ENCODE results near the gene PDZD8.
"Not testable (repeated sequence)": the region's sequence is repeated elsewhere in the genome, so short reads cannot be mapped to it uniquely, and the experiment has no call there.

The PDZD8 gene

DNA sequence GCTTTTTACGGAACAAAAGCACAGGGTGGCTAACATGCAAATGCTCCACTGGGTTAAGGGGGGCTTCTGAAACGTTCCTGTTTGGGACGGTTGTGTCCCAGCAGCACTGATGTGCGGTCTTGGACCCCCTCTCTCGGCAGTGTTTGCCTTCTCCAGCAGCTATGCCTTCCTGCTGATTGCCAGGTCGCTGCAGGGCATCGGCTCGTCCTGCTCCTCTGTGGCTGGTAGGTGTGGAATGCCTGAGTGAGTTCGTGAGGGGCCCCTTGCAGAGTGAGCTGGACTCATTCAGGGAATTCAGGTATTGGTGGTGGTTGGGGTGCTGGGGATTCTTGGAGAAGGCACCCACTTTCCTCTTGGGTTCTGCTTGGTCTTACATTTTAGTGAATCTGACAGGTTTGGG lies 121.3 kb downstream of the PDZD8 start:
- no peak for DNase-seq

DNA sequence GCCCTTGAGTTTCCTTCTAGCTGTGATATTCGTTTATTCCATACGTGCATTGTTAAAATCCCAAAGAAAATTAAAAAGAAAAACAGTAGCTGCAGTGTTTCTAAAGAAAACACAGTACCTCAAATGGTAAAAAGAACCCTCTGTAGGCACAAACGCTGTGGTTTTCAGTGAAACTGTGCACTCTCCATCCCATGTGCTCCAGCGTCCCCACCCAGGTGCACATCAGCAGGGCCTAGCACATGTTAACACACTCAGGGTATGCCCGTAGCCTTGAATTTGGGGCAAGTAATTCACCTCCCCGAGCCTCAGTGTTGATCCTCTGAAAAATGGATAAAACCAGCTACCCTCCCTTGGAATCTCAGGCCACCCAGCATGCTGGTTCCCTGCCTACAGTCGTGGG lies 124.8 kb downstream of the PDZD8 start:
- no peak for DNase-seq

DNA sequence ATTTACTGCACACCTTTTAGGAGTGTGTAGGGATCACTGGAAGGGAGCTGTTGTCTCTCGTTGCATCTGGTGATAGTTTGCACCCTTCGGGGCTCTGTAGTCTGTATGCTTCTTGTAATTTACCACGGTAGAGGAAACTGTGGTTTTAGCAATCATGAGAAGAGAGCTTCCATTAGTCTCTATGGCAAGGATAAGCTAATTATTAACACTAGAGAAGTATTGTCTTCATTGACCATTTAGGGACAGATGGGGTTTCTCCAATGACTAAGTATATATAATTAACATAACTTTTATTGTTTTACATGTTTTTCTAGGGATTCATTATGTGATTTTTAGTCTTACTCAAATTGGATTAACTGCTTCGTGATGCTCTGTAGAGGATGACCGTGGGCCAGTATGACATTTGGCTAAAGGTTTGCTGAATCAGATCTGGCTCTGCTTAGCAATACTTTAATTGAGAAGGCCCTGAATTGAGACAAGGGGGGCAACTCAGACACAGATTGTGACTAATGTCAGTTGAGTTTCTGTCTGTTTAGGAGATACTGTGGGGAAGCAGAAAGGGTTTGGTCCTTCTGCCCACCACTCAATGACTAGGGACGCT lies 125.6 kb downstream of the PDZD8 start:
- no peak for DNase-seq

DNA sequence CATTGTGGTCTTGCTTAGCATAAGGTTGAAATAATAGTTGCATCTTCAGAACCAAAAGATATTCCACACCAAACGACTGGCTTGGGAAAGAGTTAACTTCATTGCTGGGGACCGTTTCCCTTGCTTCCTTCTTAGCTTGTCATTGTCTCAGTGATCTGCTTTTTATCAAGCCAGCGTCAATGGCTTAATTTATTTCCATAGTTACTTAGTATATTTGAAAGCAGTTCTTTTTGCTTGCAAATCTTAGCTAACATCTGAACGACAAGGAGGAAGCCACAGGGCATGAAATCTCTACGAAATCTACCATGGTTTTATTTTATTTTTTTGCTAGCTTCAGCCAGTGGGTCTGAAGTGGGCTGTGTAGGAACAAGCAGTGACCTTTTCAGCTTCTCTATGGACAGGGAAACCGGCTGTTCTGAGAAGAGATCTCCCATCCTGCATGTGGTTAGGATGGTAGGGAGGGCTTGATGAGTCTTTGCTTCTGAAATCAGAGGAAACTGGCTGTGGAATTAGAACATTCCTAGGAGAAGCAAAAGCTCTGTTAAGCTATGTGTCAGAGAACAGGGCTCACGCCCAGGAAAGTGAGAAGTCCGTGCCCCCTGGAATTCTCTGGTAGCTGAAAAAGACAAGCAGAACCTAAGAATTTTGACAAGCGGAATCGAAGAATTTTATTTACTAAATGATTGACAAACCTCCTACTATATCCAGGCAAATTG lies 126.3 kb downstream of the PDZD8 start:
- DNase-seq = no peak

DNA sequence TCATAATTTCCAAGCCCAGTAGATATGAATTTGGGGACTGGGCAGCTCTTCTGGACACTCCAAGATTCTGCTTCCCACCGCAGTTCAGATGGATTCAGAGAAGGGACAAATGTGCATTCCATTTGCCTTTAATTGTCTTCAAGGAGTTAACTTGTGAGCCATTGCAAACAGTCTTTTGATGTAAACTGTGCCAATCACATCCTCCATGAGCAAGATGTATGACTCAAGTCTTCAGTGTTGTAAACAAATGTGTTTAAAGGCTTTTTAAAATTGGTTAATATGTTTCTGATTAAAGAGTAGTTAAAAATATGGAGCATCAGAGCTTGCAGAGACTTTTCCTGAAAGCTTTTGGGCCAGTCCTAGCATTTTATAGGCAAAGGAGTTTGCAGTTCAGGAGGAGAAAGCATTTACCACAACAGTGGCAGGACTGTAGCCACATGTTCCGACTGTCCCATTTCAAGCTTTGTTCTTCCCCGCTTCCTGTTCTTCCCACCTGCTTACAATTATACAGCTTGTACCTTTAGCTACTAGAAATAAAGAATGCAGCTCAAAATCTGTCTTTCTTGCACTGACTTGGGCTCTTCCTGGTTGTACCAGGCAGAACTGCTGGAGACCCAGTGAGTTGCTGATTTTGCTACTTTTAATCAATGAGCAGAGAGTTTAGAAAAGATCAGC lies 128.1 kb downstream of the PDZD8 start:
- DNase-seq = no peak

DNA sequence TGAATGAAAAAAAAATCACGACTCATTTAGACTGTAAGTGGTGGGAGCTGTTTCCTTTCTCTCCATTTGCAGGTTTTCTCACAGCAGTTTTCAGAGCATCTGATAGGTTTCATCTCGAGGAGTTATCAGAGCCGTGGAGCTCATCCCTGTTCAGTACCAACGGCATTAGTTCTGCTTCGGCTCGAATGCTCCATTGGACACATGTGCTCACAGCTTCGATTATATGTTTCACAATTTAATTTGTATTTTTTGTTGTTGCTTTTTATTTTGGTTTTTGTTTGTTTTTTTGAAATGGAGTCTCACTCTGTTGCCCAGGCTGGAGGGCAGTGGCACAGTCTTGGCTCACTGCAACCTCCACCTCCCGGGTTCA lies 132.8 kb downstream of the PDZD8 start:
- DNase-seq = no peak

DNA sequence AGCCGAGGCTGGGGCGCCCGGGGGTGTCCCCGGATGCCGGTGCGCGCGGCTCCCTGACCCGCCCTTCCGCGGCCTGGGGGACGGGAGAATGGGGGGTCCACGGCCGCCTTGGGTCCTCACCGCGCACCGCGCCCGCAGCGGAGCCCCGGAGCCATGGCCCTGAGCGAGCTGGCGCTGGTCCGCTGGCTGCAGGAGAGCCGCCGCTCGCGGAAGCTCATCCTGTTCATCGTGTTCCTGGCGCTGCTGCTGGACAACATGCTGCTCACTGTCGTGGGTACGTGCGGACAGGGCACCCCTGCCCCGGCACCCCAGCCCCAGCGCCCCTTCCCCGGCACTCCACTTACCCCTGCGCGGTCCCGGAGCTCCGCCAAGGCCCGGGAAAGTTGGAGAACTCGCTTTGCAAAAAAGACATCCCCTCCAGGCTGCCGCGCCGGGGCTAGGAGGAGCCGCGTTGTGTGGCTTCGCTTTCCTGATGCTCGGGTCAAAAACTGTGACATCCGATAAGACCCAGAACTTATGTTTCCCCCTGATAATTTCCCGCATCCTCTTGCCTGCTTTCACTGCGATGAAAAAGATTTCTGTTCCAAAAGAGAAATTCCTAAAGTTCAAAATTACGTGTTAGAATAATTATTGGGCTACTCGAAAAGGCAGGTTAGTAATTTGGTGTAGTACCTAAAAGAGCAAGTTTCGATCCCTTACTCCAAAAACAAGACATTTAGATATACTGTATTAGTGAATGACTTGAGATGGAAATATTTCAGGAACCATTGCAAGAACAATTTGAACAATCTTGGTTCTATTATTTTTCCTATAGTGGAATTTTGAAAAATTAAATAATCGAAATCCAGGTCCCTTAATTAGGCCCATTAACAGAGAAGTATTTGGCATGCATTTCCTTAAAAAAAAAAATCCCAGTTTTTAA lies 133.4 kb downstream of the PDZD8 start:
- DNase-seq = no peak

DNA sequence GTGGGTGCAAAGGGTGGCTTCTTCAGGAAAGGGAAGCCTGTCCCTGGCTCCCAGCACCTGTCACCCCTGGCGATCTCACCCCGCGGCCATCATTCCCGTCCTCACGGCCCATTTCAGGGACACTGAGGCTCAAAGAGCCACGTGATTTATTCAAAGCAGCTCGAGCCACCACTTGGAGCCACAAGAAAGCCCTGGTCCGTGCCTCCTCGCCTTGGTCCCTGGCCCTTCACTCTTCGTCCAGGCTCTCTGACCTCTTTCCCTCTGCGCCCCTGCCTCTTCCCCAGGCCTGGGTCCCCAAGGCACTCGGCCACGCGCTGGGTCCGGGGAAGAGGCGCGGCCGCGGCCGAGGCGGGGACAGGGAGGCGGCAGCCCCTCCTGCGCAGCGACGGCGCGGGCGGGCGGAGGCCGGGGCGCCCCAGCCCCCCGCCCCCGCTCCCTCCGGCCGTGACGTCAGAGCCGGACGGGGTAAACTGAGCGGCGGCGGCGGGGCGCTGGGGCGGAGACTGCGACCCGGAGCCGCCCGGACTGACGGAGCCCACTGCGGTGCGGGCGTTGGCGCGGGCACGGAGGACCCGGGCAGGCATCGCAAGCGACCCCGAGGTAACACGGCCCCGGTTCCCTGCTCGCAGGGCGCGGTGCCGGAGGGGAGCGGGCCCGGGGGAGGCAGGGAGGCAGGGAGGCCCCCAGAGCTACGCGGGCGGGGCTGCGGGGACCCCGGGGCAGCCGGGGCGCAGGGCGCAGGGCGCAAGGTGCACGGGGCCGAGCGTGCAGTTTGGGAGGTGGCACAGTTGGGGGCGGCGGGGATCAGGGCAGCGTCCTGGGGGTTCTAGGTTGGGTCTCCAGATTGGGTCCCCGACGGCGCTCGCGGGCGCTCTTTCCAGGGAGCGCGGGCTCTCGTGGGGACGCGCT lies 134.4 kb downstream of the PDZD8 start, which contains the start of gene SLC18A2:
SLC18A2 (plus strand) TSS at position 494 of the 909 bp plus-strand sequence. CDS start 580 bp downstream, outside the sequence.
- no peak for DNase-seq

DNA sequence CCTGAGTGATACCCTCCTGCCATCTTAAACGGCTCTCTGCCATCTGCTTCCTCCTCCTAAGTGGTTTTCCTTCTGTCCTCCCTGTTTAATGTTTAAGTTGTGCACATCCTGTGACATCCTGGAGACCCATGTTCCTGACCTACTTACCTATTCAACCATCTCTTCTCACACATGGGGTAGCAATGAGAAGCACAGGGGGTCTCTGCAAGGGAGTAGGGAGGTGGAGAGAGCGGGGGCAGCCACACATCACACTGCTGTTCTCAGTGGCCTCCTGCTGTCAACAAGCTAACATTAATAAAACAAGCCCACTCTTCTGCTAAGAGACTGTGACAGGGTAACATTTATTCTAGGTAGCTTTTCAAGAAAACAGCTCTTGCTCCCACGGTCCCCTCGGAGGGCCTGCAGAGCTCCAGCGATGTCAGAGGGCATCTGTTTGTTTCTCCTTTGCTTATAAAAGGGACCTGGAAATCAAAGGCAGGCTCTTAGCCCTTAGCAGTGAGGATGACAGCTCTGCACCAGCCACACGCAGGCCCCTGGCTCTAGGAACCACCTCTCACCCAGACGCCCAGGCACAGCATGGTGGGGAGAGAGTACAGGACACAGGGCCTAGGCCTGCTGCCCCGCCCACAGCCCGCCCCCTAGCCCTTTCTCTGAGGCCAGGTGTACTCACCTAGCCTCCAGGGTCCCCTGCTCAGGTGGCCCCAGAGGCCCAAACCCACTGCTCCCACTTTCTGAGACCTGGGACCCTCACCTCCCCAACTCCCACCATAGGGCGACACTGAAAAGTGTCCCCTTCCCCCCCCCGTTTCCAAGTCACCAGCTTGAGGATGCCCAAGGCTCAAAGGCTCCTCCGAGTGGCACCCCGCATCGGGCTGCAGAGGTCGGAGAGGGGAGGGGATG lies 135.3 kb downstream of the PDZD8 start:
- DNase-seq = no peak

DNA sequence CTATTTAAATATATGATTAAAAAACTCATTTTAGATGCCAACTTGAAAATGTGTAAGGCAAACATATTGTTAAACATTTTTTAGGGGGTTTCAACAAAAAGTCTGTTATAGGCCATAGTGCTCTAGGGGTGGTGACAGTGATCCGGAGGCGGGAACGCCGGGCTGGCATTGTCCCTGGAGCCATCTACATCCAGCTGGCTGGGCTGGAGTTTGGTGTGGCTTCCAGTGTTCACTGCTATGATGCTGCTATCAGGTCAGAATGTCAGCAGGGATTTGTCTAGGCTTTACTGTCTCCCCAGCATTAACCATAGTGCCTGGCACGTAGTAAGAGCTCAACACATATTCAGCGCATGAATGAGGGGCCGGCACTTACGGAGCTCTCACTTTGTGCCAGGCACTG lies 136.2 kb downstream of the PDZD8 start:
- no peak for DNase-seq

DNA sequence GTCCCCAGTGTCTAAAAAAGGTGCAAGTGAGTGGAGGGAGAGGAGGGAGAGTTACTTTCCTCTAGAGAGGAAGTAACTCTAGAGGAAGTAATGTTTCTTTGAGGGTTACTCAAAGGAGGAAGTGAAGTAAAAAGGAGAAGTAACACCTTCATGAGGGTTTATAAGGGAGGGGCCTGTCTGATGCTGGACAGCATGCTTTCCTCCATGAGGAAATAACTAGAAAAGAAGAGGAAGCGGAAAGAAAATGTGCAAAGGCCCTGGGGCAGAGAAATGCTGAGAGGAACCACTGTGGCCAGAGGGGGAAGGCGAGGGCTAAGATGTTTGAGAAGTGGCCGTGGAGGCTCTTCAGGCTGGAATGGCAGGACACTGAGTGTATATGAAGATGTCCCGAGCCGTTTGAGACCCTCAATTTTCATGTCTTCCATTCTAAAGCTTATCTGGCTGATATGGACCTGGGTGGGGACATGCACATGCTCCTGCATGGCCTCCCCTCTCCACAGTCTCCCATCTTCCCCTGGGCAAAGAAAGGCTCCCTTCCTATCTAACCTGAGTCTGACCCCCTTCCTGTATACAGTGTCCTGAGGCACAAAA lies 137.7 kb downstream of the PDZD8 start:
- DNase-seq = no peak

DNA sequence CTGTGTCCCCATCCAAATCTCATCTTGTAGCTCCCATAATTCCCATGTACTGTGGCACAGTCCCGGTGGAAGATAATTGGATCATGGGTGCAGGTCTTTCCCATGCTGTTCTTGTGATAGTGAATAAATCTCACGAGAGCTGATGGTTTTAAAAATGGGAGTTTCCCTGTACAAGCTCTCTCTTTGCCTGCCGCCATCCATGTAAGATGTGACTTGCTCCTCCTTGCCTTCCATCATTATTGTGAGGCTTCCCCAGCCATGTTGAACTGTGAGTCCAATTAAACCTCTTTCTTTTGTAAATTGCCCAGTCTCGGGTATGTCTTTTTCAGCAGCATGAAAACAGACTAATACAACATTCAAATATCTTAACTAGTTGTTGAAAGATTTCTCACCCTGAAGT lies 145.1 kb downstream of the PDZD8 start:
- DNase-seq = not testable (repeated sequence)

DNA sequence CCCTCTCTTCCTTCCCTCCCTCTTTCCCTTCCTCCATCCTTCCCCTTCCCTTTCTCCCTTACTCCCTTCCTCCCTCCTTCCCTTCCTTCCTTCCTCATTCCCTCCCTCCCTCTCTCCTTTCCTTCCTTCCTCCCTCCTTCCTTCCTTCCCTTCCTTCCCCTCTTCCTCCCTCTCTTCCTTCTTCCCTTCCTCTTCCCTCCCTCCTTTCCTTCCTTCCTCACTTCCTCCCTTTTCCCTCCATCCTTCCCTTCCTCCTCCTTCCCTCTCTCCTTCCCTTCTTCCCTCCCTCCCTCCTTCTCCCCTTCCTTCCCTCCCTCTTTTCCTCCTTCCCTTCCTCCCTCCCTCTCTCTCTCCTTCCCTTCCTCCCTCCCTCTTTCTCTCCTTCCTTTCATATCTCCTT lies 147.0 kb downstream of the PDZD8 start:
- DNase-seq = no peak

Measured in activated T-cell treated with anti-CD3 and anti-CD28 coated beads for 4 hours (primary cell).